Liver (tissue), 9 donors: ENCODE data around the gene CHAC2. TPM values are rescaled to one million over a fixed set of nuclear protein-coding genes. Genes with fewer than 3 reads are reported as not detected.

Experiments
- DNase-seq: peaks from one replicate; pipeline ENCODE4 v3.0.0-alpha.2; 2017; ENCODE audit warnings: low spot score
- H3K27ac ChIP-seq, 2 donors: one replicate each; pipeline ENCODE4 v1.7.0; 2013; ENCODE audit warnings: inconsistent platforms in 2 of 2, low read length in 2 of 2, control low read depth in 1 of 2, low read depth in 1 of 2, mild to moderate bottlenecking in 1 of 2
- H3K27me3 ChIP-seq, 4 donors: one replicate each; pipeline versions ENCODE4 v1.6.1 to v1.7.0; 2013; ENCODE audit warnings: low read length in 3 of 4, inconsistent platforms in 1 of 4, mild to moderate bottlenecking in 1 of 4, moderate library complexity in 1 of 4; ENCODE audit not compliant: control insufficient read depth in 4 of 4, insufficient read depth in 4 of 4
- H3K36me3 ChIP-seq, 4 donors: one replicate each; pipeline versions ENCODE4 v1.6.1 to v1.7.0; 2013; ENCODE audit warnings: low read length in 3 of 4, mild to moderate bottlenecking in 3 of 4, low read depth in 1 of 4, moderate library complexity in 1 of 4; ENCODE audit not compliant: control insufficient read depth in 4 of 4, insufficient read depth in 3 of 4
- H3K4me1 ChIP-seq, 4 donors: one replicate each; pipeline versions ENCODE4 v1.6.1 to v1.7.0; 2013; ENCODE audit warnings: low read length in 3 of 4, mild to moderate bottlenecking in 3 of 4, moderate library complexity in 1 of 4; ENCODE audit not compliant: control insufficient read depth in 4 of 4, insufficient read depth in 4 of 4
- H3K4me3 ChIP-seq, 3 donors: one replicate each; pipeline versions ENCODE4 v1.6.1 to v1.7.0; 2013; ENCODE audit warnings: low read length in 3 of 3, control low read depth in 1 of 3, low read depth in 1 of 3, mild to moderate bottlenecking in 1 of 3
- H3K9ac ChIP-seq, 2 donors: one replicate each; pipeline ENCODE4 v1.7.0; 2013; ENCODE audit warnings: low read length in 2 of 2, mild to moderate bottlenecking in 2 of 2, moderate library complexity in 2 of 2, control low read depth in 1 of 2, low read depth in 1 of 2
- H3K9me3 ChIP-seq, 4 donors: one replicate each; pipeline versions ENCODE4 v1.6.1 to v1.7.0; 2013; ENCODE audit warnings: low read length in 3 of 4; ENCODE audit not compliant: control insufficient read depth in 4 of 4
- ATF3 ChIP-seq: IDR thresholded peaks from 2 replicates; pipeline ENCODE4 v1.6.1; 2016; ENCODE audit warnings: antibody characterized with exemption
- EGR1 ChIP-seq, 2 donors: IDR thresholded peaks; 2 replicates each; pipeline ENCODE4 v1.6.1; 2016 to 2018; ENCODE audit warnings: antibody characterized with exemption in 2 of 2, low read depth in 2 of 2
- FOXA1 ChIP-seq: IDR thresholded peaks from 2 replicates; pipeline ENCODE4 v1.6.1; 2016; ENCODE audit warnings: antibody characterized with exemption
- FOXA2 ChIP-seq: IDR thresholded peaks from 2 replicates; pipeline ENCODE4 v1.6.1; 2016; ENCODE audit warnings: antibody characterized with exemption
- GABPA ChIP-seq, 2 donors: IDR thresholded peaks in 1 of 2; conservative IDR thresholded peaks in 1 of 2; 2 replicates each; pipeline ENCODE4 v1.6.1; 2016; ENCODE audit warnings: antibody characterized with exemption in 2 of 2, mild to moderate bottlenecking in 1 of 2, moderate library complexity in 1 of 2
- HNF4A ChIP-seq, 2 donors: conservative IDR thresholded peaks; 2 replicates each; pipeline ENCODE4 v1.6.1; 2016; ENCODE audit warnings: antibody characterized with exemption in 2 of 2, mild to moderate bottlenecking in 2 of 2
- HNF4G ChIP-seq: IDR thresholded peaks from 2 replicates; pipeline ENCODE4 v1.6.1; 2016; ENCODE audit warnings: antibody characterized with exemption
- JUND ChIP-seq, 2 donors: IDR thresholded peaks; 2 replicates each; pipeline ENCODE4 v1.6.1; 2016; ENCODE audit warnings: antibody characterized with exemption in 2 of 2
- MAX ChIP-seq: IDR thresholded peaks from 2 replicates; pipeline ENCODE4 v1.6.1; 2016; ENCODE audit warnings: antibody characterized with exemption
- NR2F2 ChIP-seq: IDR thresholded peaks from 2 replicates; pipeline ENCODE4 v1.6.1; 2016; ENCODE audit warnings: antibody characterized with exemption
- RAD21 ChIP-seq, 2 donors: IDR thresholded peaks; 2 replicates each; pipeline ENCODE4 v1.6.1; 2016; ENCODE audit warnings: antibody characterized with exemption in 2 of 2, mild to moderate bottlenecking in 2 of 2
- REST ChIP-seq: IDR thresholded peaks from 2 replicates; pipeline ENCODE4 v1.6.1; 2016; ENCODE audit warnings: antibody characterized with exemption, mild to moderate bottlenecking
- RXRA ChIP-seq, 2 donors: IDR thresholded peaks; 2 replicates each; pipeline ENCODE4 v1.6.1; 2017 to 2018; ENCODE audit warnings: antibody characterized with exemption in 2 of 2, mild to moderate bottlenecking in 1 of 2
- YY1 ChIP-seq: IDR thresholded peaks from 2 replicates; pipeline ENCODE4 v1.6.1; 2016; ENCODE audit warnings: antibody characterized with exemption, mild to moderate bottlenecking
- ZBTB33 ChIP-seq: IDR thresholded peaks from 2 replicates; pipeline ENCODE4 v1.6.1; 2016; ENCODE audit warnings: antibody characterized with exemption
- WGBS: extraction: QIAGEN DNeasy Blood & Tissue Kit; methylation state at CpG from one replicate; pipeline ENCODE4 v1.1.7; 2013; 5-methylcytosine and 5-hydroxymethylcytosine counted together
- polyA plus RNA-seq, 2 donors: library from polyadenylated mRNA; stranded (reverse) in 1 of 2; unstranded in 1 of 2; fragments of 200-250 nt in 1 of 2; fragments of >200 nt in 1 of 2; fragmentation: Nextera tagmentation in 1 of 2; extraction: Ambion mirVana in 1 of 2; gene quantifications; one replicate each; pipeline versions ENCODE4 v1.2.1 to v1.2.3, GENCODE V29; 2013 to 2015
- total RNA-seq, 2 donors: library from RNA; depleted of rRNA; stranded (reverse); fragments of >200 nt; gene quantifications; one replicate each; pipeline ENCODE4 v1.2.3, GENCODE V29; 2014
- donor health status: healthy.
- donor health status: healthy.
- donor health status: healthy.
- donor health status: healthy.
- donor health status: healthy.

Gene CHAC2
- total and polyA plus RNA-seq, 4 donors, result 2.6 to 7.0 (median 4.3) TPM

- 88% methylated on average over 4 of the region's 4 CpGs for WGBS
- no peaks in the 10 kb centered on the region for H3K27me3 ChIP-seq
Measured at GRCh38 chr2:53770264-53770663, 2.7 kb downstream of the CHAC2 start.

GRCh38 chr2:53777134-53777533 lies 9.5 kb downstream of the CHAC2 start:
- no peak for DNase-seq
- no peaks in the 10 kb centered on the region for H3K36me3 ChIP-seq
- TF ChIP-seq EGR1 (IDR thresholded peaks at IDR 0.05; ENCODE audit: low read depth in 2 of 2) (no peak), ZBTB33 (no peak), NR2F2 (no peak), YY1 (no peak), HNF4G (no peak), MAX (no peak), RXRA (IDR thresholded peaks at IDR 0.05) (no peak)
- H3K27me3 ChIP-seq, result no peaks in the 10 kb centered on the region
- 77% methylated on average over 1 of the region's 1 CpG for WGBS
- H3K4me3 ChIP-seq, result no peak overlapping the region
- no peak overlapping the region for H3K27ac ChIP-seq
- H3K4me1 ChIP-seq, result peaks cover 0 to 3% (median 3%) of the 10 kb centered on the region in 4 donors
- no peak overlapping the region for H3K9ac ChIP-seq
- H3K9me3 ChIP-seq, result no peaks in the 10 kb centered on the region

More at GRCh38 chr2:53770264-53770663, 2.7 kb downstream of the CHAC2 start:
- H3K4me1 ChIP-seq, result peaks cover 0 to 8% (median 4%) of the 10 kb centered on the region in 4 donors
- H3K36me3 ChIP-seq, result no peaks in the 10 kb centered on the region
- H3K9ac ChIP-seq, result no peak overlapping the region
- DNase-seq, result no peak
- TF ChIP-seq FOXA1 (no peak), EGR1 (IDR thresholded peaks at IDR 0.05; ENCODE audit: low read depth in 2 of 2) (no peak), REST (no peak), RAD21 (IDR thresholded peaks at IDR 0.05) (no peak), YY1 (no peak)
- no peaks in the 10 kb centered on the region for H3K9me3 ChIP-seq
- H3K27ac ChIP-seq, result no peak overlapping the region
- H3K4me3 ChIP-seq, result no peak overlapping the region

GRCh38 chr2:53778536-53779162 lies 11.0 kb downstream of the CHAC2 start:
- 91% methylated on average over 5 of the region's 5 CpGs for WGBS
- Histone ChIP-seq H3K9ac (no peak overlapping the region), H3K4me3 (no peak overlapping the region), H3K36me3 (no peaks in the 10 kb centered on the region), H3K9me3 (no peaks in the 10 kb centered on the region), H3K4me1 (peaks cover 0 to 4% (median 3%) of the 10 kb centered on the region in 4 donors), H3K27ac (no peak overlapping the region), H3K27me3 (no peaks in the 10 kb centered on the region)
- DNase-seq, result no peak
- TF ChIP-seq HNF4A (conservative IDR thresholded peaks at IDR 0.05), result no peak
- no peak for TF ChIP-seq FOXA2
- no peak for TF ChIP-seq JUND (IDR thresholded peaks at IDR 0.05)
- no peak for TF ChIP-seq FOXA1
- no peak for TF ChIP-seq GABPA (IDR thresholded peaks at IDR 0.05 in 1 of 2, conservative IDR thresholded peaks at IDR 0.05 in 1 of 2)
- no peak for TF ChIP-seq ATF3
- no peak for TF ChIP-seq RAD21 (IDR thresholded peaks at IDR 0.05)
- TF ChIP-seq MAX, result no peak
- TF ChIP-seq NR2F2, result no peak
- TF ChIP-seq RXRA (IDR thresholded peaks at IDR 0.05), result no peak
- no peak for TF ChIP-seq HNF4G
- no peak for TF ChIP-seq REST
